Erythroblast (primary cell): ENCODE data around the gene RPGR.

Experiments
- GATA1 ChIP-seq: IDR thresholded peaks from 2 replicates; pipeline ENCODE4 v1.6.1; 2011; ENCODE audit warnings: low read depth, mild to moderate bottlenecking, control low read depth, low read length, moderate library complexity
- POLR2A ChIP-seq: IDR thresholded peaks from 2 replicates; pipeline ENCODE4 v1.6.1; 2011; ENCODE audit warnings: mild to moderate bottlenecking, low read length

DNA sequence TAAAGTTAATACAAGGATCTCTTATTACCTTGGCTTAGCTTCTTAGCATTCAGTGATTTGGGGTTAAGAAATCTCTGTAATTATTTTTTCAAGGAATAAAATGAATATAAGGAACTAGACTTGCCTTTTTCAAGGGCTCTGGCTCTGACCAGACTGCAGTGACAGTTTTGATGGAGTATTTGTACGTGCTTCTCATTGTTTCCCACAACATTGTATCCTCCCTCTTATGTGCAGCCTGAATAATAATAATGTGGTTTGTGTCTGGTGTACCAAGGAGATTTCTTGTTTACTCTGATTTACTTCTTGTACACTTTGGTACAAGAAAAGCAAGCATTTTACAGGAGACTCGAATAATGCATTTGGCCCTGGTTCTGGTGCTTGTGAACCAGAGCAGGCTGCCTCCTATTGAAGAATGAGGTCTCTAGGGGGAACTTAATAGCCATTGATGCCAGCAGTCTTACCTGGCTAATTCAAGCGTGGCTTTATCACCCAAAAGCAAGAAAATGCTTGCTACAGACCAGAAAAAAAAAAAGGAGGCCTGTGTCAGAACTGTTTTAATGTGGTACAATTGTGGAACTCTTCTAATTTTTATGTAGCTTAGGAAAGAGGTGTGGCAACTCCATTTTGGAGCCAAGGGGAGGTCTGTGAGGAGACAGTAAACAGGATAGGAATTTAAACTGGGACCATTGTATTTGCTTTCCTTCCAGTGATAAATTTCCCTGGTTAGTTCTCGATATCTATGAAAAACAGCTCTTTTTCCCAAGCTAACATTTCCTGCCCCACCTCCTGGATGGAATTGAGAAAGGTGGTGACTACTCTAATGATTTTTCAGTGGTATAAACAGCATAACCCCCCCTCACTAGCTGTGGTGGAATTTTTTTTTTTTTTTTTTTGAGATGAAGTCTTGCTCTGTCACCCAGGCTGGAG, 30.7 kb upstream of the RPGR start:
- TF ChIP-seq POLR2A: no peak
- TF ChIP-seq GATA1: no peak
